GM12872 (cell line): ENCODE results near the gene ESYT3.

ENCODE experiments used
- TF ChIP-seq, protein P1 (sequence below): IDR thresholded peaks from 3 replicates; pipeline ENCODE4 v1.5.1; 2011; ENCODE audit warnings: low read depth, mild to moderate bottlenecking, low read length, moderate library complexity; ENCODE audit not compliant: insufficient read depth

The ESYT3 gene

DNA sequence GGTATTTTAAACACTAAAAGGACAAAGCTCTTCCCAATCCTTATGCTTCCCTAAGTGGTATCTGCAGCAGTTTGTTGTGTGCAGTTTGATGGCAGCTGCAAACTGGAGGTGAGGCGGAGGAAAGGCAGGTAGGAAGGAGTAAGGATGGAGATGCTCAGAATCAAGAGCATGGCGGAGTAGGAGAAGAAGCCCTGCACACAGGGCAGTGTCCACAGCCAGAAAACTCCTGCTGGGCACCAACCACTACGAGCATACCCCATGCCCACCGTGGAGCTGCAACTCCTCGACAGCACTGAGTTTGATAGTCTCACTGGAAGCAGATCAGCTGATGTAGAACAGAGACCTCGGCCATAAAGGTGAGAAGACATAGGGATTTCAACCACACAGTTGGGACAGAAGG is 30.3 kb upstream of the ESYT3 start:
- TF ChIP-seq, protein P1, sequence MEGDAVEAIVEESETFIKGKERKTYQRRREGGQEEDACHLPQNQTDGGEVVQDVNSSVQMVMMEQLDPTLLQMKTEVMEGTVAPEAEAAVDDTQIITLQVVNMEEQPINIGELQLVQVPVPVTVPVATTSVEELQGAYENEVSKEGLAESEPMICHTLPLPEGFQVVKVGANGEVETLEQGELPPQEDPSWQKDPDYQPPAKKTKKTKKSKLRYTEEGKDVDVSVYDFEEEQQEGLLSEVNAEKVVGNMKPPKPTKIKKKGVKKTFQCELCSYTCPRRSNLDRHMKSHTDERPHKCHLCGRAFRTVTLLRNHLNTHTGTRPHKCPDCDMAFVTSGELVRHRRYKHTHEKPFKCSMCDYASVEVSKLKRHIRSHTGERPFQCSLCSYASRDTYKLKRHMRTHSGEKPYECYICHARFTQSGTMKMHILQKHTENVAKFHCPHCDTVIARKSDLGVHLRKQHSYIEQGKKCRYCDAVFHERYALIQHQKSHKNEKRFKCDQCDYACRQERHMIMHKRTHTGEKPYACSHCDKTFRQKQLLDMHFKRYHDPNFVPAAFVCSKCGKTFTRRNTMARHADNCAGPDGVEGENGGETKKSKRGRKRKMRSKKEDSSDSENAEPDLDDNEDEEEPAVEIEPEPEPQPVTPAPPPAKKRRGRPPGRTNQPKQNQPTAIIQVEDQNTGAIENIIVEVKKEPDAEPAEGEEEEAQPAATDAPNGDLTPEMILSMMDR: no peak

DNA sequence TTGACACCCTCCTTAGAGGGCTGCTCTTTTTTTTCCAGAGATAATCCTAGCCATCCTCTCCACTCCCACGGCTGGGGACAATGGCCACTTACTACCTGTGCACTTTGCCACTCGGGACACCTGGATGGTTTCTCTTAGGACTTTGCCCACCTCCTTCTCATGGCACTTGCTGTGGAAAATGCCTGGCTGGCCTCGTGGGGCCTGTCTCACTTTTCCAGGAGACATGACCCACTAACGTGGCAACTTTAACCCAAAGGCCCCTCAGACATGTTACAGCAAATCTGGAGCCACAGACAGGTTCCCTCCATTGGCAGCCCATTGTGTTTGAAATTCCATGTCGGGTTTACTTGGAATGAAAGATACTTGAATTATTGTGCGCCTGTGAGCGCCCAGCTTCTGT is 29.4 kb upstream of the ESYT3 start:
- TF ChIP-seq, protein P1: no peak

DNA sequence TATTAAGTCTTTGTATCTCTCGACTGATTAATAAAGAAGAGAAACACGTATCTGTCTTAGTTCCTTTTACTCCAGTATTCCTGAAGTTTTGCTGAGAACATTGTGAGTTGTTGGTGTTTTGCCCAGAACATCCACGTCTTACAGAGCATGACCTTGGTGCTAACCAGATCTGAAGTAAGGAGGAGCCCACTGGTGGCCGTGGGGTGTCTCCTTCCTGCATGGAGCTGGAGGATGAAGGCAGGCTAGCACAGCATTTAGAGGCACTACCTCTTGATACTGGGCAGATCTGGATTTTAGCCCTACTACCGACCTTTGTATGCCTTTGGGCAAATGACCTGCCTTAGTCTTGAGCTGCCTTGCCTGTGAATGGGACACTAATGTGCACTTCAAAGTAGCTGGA is 28.9 kb upstream of the ESYT3 start:
- TF ChIP-seq, protein P1: no peak

DNA sequence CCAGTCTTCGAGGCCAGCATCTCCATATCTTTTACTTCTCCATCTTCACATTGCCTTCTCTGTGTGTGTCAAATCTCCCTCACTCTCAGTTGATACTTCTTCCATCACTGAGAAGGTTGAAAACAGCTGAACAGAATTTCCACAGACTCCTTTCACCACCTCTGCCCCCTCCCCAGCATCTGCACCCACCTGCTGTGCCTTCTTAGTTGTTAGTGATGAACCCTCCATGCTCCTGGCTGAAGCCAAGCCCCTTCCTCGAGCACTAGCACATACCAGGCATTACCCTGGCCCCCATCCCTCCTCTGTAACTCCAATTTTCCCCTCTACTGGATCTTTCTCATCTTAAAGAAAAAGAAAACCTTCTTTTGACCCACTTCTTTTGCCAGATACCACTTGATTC is 27.8 kb upstream of the ESYT3 start:
- TF ChIP-seq, protein P1: no peak

DNA sequence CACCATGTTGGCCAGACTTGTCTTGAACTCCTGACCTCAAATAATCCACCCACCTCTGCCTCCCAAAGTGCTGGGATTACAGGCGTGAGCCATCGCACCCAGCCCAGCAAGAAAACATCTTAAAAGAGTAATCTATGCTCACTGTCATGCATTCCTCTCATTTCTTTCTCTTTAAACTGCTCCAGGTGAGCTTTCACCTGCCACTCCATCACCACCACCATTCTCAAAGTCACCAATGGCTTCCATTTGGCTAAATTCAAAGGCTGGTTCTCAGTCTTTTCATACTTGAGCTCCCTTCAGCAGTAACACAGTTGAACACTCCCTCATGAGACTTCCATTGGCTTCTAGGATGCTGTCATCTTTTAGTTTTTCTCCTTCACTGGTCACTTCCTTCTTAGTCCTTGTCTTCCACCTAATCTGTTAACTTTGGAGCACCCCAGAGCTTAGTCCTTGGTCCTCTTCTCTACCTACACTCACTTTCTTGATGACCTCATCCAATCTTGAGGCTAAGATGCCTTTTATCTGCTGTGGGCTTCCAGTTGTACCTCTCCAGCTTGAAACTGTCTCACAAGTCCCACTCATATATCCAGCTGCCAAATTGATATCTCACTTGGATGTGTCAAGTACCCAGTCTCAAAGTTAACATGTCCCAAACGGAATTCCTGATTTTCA is 27.0 kb upstream of the ESYT3 start:
- TF ChIP-seq, protein P1: no peak

DNA sequence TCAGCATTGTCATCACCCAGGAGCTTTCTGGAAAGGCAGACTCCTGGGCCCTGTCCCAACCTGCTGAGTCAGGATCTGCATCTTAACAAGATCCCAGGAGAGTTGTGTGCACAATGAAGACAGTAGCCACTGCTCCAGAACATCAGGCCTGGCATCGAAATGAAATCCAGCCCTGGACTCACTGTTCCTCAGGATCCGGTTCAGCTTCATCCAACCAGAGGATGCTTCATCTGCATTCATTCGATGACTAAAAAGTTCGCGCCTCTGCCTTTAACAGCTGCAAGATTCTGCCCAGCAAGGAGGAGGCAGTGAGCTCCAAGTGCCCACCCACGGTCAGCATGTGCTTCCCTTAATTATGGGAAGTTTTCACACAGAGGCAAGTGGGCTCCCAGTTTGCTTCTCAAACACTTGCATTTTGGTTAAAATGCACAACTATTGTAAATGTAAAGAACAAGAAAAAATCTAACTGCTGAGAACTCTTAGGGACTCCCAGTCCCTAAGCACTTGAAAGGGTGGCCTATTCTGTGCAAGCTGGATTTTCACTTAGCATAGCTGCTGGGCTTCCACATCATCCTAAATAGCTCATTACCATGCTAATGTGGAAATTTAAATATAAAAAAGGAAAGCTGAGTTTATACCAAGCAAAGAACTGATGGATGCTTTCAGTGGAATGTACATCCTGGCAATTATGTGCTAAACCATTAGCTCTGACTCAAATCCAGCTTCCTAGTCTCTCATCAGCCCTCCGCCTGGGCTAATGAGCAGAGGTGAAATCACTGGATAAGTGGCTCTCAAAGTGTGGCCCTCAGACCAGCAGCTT is 25.5 kb upstream of the ESYT3 start:
- TF ChIP-seq, protein P1: no peak

DNA sequence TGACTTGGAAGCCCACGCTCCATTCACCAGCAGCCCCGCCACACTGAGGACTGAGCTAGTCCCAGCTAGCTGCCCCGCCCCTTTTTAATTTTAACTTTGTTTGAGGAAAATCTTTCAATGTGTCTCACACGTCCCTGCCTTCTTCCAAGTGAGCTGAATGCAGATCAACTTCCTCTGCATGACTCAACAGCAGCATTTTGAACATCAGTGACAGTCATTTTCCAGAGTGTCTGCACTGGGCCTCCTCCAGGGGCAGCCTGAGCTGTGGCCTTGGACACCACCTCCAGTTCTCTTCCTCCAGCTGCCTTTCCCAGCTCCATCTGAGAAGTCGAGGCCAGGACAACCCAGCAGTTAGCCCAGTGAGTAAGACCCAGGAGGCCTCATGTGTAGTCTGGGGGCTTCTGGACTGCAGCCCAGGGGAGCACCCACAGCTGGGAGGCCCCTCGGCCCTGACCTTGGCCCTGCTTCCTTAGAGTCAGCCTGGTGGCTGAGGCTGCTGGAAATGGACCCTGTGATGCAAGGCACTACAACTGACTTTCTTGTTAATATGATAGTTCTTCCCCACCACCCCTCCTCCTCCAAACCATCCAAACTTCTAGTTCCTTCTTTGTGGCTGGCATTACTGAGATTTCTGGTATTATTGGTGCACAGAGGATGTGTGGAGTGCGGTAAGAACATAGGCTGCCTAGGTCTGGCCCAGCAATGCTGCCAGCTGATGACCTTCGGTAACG is 21.4 kb upstream of the ESYT3 start:
- TF ChIP-seq, protein P1: no peak
